GM19438 (cell line): ENCODE measurements around the gene RPS6KB2.
A peak's percentile ranks its signal among the peaks of the same experiment; 100 is the strongest.
"Not testable (repeated sequence)": the region's sequence is repeated elsewhere in the genome, so short reads cannot be mapped to it uniquely, and the experiment has no call there.

Source experiments
- ATAC-seq: cut with Tn5 transposase; IDR thresholded peaks from one replicate; pipeline ENCODE4 v1.9.1; 2021; ENCODE audit warnings: low read depth; ENCODE audit not compliant: unreplicated experiment

Gene RPS6KB2

GRCh38 chr11:67397536-67397935 lies 30.8 kb upstream of the RPS6KB2 start:
- ATAC-seq, result no peak

DNA sequence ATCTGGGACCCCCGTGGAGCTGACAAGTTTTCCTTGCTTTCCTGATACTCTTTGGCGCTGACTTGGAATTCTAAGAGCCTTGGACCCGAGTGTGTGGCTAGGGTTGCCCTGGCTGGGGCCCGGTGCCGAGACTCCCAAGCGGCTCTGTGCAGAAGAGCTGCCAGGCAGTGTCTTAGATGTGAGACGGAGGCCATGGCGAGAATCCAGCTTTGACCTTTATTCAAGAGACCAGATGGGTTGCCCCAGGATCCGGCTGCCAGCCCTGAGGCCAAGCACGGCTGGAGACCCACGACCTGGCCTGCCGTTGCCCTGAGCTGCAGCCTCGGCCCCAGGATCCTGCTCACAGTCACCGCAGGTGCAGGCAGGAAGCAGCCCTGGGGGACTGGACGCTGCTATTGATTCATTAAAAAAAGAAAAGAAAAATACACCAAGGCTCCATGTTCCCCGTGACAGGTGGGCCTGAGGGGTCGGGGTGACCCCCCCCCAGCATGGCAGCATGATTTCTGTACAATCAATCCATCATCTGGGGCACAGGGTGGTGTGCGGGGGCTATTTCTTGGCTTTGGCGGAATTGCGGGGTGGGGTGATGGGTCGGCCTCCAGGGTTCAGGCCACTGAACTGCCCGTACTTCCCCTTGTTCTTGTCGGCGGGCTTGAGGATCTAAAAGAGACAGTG lies 30.2 kb upstream of the RPS6KB2 start:
- no peak for ATAC-seq

GRCh38 chr11:67398661-67399563 lies 29.4 kb upstream of the RPS6KB2 start:
- ATAC-seq, result no peak

DNA sequence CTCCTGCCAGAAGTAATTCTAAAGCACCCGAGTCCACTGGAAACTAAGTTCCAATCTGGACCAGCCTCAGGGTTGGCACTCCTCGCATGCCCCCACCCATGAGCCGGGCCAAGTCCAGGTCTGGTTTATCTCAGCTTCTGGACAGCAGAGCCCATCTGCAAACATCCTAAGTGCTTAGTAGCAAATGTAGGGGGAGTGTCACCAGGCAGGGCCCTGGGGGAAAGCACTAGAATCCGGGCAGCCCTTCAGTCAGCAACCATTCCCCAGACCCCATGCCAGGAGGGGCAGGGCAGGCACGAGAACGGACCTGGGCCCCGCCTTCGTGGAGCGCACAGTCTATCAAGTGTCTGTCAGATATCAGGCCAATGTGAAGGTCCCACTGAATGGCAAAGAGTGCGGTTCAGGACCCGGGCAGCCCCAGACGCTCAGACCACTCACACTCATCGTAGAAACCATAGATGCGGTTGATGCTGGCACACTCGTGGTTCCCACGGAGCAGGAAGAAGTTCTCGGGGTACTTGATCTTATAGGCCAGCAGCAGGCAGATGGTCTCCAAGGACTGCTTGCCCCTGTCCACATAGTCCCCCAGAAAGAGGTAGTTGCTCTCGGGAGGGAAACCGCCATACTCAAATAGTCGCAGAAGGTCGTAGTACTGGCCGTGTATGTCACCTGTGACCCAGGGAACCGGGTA lies 27.9 kb upstream of the RPS6KB2 start:
- ATAC-seq, result no peak

- peak; percentile 11 for ATAC-seq
These were observed 27.3 kb upstream of the RPS6KB2 start for GRCh38 chr11:67400942-67401494.

- peak; percentile 55 for ATAC-seq
These were observed 26.7 kb upstream of the RPS6KB2 start, which contains the start of gene PPP1CA for GRCh38 chr11:67401495-67402191. Gene PPP1CA (minus strand): TSS chr11:67401858. CDS start chr11:67401782, 76 bp downstream.

DNA sequence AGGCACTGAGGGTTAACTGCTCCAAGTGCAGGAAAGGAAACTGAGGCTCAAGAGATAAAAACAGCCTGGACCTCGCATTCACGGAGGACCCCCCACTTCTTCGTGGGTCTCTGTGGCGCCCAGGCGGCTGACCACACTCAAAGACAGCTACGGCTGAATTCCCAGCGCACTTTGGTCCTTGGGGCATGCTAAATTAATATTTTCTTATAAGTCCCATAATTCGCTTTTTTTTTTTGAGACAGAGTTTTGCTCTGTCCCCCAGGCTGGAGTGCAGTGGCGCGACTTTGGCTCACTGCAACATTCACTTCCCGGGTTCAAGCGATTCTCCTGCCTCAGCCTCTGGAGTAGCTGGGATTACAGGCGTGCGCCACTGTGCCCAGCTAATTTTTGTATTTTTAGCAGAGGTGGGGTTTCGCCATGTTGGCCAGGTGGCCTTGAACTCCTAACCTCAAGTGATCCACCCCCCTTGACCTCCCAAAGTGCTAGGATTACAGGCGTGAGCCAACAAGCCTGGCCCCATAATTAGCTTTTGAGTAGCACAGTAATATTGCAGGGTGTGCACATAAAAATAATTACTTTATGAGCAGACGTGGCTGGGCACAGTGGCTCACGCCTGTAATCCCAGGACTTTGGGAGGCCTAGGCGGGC lies 26.0 kb upstream of the RPS6KB2 start:
- ATAC-seq, result not testable (repeated sequence)

- not testable (repeated sequence) for ATAC-seq
These were observed 25.2 kb upstream of the RPS6KB2 start for GRCh38 chr11:67403085-67403484.

- no peak for ATAC-seq
These were observed 23.6 kb upstream of the RPS6KB2 start for GRCh38 chr11:67404515-67405195.

DNA sequence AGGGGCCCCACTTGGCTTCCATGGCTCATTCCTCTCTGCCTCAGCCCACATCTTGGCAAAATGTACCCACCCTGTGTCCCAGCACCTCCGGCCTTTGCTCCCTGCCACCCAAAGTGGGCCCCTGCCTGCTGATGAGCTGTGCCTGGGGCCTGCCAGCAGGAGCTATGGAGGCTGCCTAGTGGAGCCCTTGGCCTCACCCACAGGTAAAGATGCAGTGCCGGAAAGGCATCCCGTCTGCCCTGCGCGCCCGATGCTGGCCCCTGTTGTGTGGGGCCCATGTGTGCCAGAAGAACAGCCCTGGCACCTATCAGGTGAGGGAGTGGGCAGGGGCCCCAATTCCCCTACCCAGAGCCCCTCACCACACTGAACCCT lies 23.1 kb upstream of the RPS6KB2 start:
- ATAC-seq, result no peak

- ATAC-seq, result no peak
These were observed 22.5 kb upstream of the RPS6KB2 start for GRCh38 chr11:67405688-67406339.

- no peak for ATAC-seq
These were observed 21.8 kb upstream of the RPS6KB2 start for GRCh38 chr11:67406420-67406968.

DNA sequence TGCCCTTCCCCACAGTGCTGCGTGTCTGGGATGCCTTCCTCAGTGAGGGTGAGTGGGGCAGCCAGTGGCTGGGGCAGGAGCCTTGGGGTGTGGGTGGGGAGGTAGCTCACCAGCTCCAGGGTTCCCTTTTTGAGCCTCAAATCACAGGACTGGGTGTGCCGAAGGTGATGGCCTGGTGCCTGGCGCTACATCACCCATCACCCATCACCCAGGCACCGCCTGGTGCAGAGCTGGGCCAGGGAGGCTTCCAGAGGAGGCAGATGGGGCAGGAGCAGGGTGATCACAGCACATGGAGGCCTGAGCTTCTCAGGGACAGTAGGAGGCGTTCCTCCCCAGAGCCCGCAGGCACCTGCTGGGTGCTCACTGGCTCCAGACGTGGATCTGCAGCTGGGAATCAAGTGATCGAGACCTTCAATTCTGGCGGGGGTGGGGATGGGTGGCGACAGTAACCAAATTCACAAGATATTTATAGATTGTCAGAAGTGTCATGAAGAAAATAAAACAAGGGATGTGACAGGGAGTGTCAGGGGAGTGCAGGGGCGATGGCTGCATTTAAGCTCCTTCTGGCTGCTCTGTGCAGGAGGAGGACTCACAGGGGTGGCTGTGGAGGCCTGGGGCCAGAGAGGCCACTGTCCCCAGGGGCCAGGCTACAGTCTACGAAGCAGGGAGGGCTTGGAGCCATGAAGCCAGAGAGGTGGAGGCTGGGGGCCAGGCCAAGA lies 21.2 kb upstream of the RPS6KB2 start:
- ATAC-seq, result no peak

DNA sequence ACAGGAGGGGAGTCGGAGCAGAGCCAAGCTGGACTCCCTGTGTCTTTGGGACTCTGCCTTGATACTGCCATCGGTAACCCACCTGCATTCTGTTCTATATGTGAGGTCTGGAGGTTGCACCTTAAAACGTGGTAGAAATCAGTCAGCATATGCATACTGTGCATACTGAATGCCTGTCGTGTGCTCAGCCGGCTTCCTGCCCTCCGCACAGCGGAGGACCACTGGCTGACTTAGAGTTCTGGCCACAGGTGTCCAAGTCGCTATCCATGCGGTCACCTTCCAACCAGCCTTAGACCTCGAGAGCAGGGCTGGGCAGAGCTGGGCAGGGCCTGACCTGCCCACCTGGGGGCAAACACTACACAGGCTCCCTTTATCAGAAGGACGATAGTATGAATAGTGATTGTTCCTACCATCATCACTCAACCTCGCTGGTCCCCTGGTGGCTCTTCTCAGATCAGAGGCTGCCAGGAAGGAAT lies 20.6 kb upstream of the RPS6KB2 start:
- ATAC-seq, result no peak

- peak; percentile 9 for ATAC-seq
These were observed 19.7 kb upstream of the RPS6KB2 start for GRCh38 chr11:67408437-67409200.

DNA sequence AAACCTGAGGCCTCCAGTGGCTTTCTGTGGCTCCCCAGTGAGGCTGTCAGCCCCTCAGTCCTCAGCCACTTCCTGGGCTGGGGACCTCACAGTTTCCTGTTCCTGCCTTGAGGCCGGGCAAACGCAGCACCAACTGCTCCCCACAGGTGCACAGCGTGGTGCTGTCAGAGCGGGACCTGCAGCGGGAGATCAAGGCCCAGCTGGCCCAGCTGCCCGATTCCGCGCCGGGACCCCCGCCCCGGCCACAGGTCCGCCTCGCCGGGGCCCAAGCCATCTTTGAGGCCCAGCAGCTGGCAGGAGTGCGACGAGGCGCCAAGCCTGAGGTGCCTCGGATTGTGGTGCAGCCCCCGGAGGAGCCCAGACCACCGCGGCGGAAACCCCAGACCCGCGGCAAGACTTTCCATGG lies 19.0 kb upstream of the RPS6KB2 start:
- ATAC-seq, result peak; percentile 60

GRCh38 chr11:67409781-67410368 lies 18.4 kb upstream of the RPS6KB2 start:
- ATAC-seq, result no peak
